RWPE1 (cell line): ENCODE results near the gene COMMD9.

Experiments used
- CTCF ChIA-PET: fragments of 350-600 bp; sonication (Branson Sonifier 250); formaldehyde crosslinking; extraction: SDS; loops from one replicate; lab custom pipeline; 2021; lab: Yijun Ruan, JAX
- POLR2A ChIA-PET: fragments of 400-600 bp; formaldehyde crosslinking; extraction: SDS; loops from one replicate; lab custom pipeline; 2020; ENCODE audit warnings: antibody characterized with exemption; ENCODE audit not compliant: low non-redundant PET; lab: Yijun Ruan, JAX
- DNase-seq: peaks from one replicate; pipeline ENCODE4 v3.0.0; 2012; ENCODE audit warnings: low spot score
- H3K27ac ChIP-seq: fragments of 450-650 bp; 2 replicates; pipeline ENCODE4 v1.5.1; 2017
- CTCF ChIP-seq: fragments of 450-650 bp; conservative IDR thresholded peaks from 2 replicates; pipeline ENCODE4 v1.5.1; 2017; ENCODE audit warnings: low read depth, mild to moderate bottlenecking

The COMMD9 gene

GRCh38 chr11:36317992-36318391, 28.8 kb upstream of the COMMD9 start:
- no peak for DNase-seq
- TF ChIP-seq CTCF = no peak
- POLR2A ChIA-PET = no interaction called here
- H3K27ac ChIP-seq = no peak overlapping the region
- CTCF ChIA-PET = no interaction called here

- ChIA-PET POLR2A (no interaction called here), CTCF (no interaction called here)
- DNase-seq = no peak
- TF ChIP-seq CTCF = no peak
- no peak overlapping the region for H3K27ac ChIP-seq
Observed at GRCh38 chr11:36316049-36316448, 26.8 kb upstream of the COMMD9 start.

- POLR2A ChIA-PET = no interaction called here
- CTCF ChIA-PET = no interaction called here
- no peak for TF ChIP-seq CTCF
- no peak overlapping the region for H3K27ac ChIP-seq
- no peak for DNase-seq
Observed at GRCh38 chr11:36314434-36314767, 25.2 kb upstream of the COMMD9 start.

- no peak for TF ChIP-seq CTCF
- DNase-seq = no peak
- no peak overlapping the region for H3K27ac ChIP-seq
- POLR2A ChIA-PET = no interaction called here
- CTCF ChIA-PET = no interaction called here
Observed at GRCh38 chr11:36313750-36314433, 24.7 kb upstream of the COMMD9 start.

- CTCF ChIA-PET = no interaction called here
- DNase-seq = peak; percentile 23
- POLR2A ChIA-PET = no interaction called here
- no peak overlapping the region for H3K27ac ChIP-seq
- no peak for TF ChIP-seq CTCF
Observed at GRCh38 chr11:36312611-36313472, 23.6 kb upstream of the COMMD9 start.

- H3K27ac ChIP-seq = no peak overlapping the region
- CTCF ChIA-PET = interaction anchor here (0.5 kb wide), 1 partner anchor 64 kb away, joined by 3 read pairs; no protein-coding TSS in a partner anchor
- TF ChIP-seq CTCF = no peak
- no peak for DNase-seq
- POLR2A ChIA-PET = no interaction called here
Observed at GRCh38 chr11:36311926-36312595, 22.8 kb upstream of the COMMD9 start.
